Panc1 (cell line): ENCODE data around the gene HIF1A. TPM values are rescaled to one million over a fixed set of nuclear protein-coding genes. Genes with fewer than 3 reads are reported as not detected.

Source experiments
- ATAC-seq: fragments of 200-7000 bp; cut with Tn5 transposase; 2 replicates; pipeline ENCODE4 v1.9.1; 2020; ENCODE audit warnings: mild to moderate bottlenecking, moderate library complexity
- BruUV-seq: library from RNA; stranded (reverse); fragments of 400-500 nt; replicated peaks from 2 replicates; lab custom pipeline; 2021; lab: Mats Ljungman, UMichigan
- CTCF ChIA-PET: fragments of 300-600 bp; sonication (Branson Sonifier 250); formaldehyde crosslinking; loops from one replicate; lab custom pipeline; 2022; ENCODE audit warnings: antibody characterized with exemption; lab: Charles Lee
- POLR2A ChIA-PET: fragments of 300-600 bp; sonication (Branson Sonifier 250); formaldehyde crosslinking; loops from one replicate; lab custom pipeline; 2022; ENCODE audit warnings: antibody characterized with exemption; lab: Charles Lee
- DNase-seq: peaks from one replicate; pipeline ENCODE4 v3.0.0-alpha.2; 2010; ENCODE audit warnings: low read depth, low spot score
- H3K27ac ChIP-seq: 2 replicates; pipeline ENCODE4 v1.5.1; 2011; ENCODE audit warnings: mild to moderate bottlenecking, low read length, inconsistent platforms
- H3K27me3 ChIP-seq: fragments of 200-500 bp; sonication (Bioruptor generic); 2 replicates; pipeline ENCODE4 v1.6.0; 2014; ENCODE audit warnings: low read length, inconsistent platforms; ENCODE audit not compliant: control insufficient read depth, insufficient read depth
- H3K36me3 ChIP-seq: fragments of 200-500 bp; sonication (Bioruptor generic); 2 replicates; pipeline ENCODE4 v1.5.1; 2014; ENCODE audit warnings: inconsistent platforms, mild to moderate bottlenecking, low read length, moderate library complexity; ENCODE audit not compliant: control insufficient read depth, insufficient read depth
- H3K4me1 ChIP-seq: 2 replicates; pipeline ENCODE4 v1.5.1; 2011; ENCODE audit warnings: inconsistent platforms, mild to moderate bottlenecking, low read length, moderate library complexity; ENCODE audit not compliant: control insufficient read depth, insufficient read depth
- H3K4me3 ChIP-seq, 2 experiments: 2 replicates each; pipeline ENCODE4 v1.5.1; 2011 to 2012; ENCODE audit warnings: low read depth in 2 of 2, low read length in 2 of 2, mild to moderate bottlenecking in 2 of 2, inconsistent platforms in 1 of 2, moderate library complexity in 1 of 2
- H3K9me3 ChIP-seq: fragments of 200-500 bp; sonication (Bioruptor generic); 2 replicates; pipeline ENCODE4 v1.5.1; 2014; ENCODE audit warnings: low read depth, mild to moderate bottlenecking, inconsistent platforms, low read length, moderate library complexity; ENCODE audit not compliant: control insufficient read depth, insufficient read depth
- POLR2AphosphoS5 ChIP-seq: IDR thresholded peaks from 2 replicates; pipeline ENCODE4 v1.6.1; 2012; ENCODE audit warnings: mild to moderate bottlenecking, low read depth, low read length, moderate library complexity
- SIN3A ChIP-seq: IDR thresholded peaks from 2 replicates; pipeline ENCODE4 v1.6.1; 2012; ENCODE audit warnings: low read depth, mild to moderate bottlenecking, low read length, moderate library complexity, borderline replicate concordance; ENCODE audit not compliant: insufficient read depth
- TCF7L2 ChIP-seq: IDR thresholded peaks from 2 replicates; pipeline ENCODE4 v1.6.1; 2011; ENCODE audit warnings: mild to moderate bottlenecking, low read depth, low read length, inconsistent platforms
- in situ Hi-C: cut with HindIII; loops from 2 replicates; pipeline ENCODE4 v1.10.0; 2016; ENCODE audit warnings: low sequenced_read_pairs, low pct_unique_long_range_greater_than_20kb
- intact Hi-C: fragments of 100-400 bp; cut with micrococcal nuclease; formaldehyde crosslinking; loops from one replicate; pipeline ENCODE4 v1.10.0; 2022; ENCODE audit not compliant: unreplicated experiment
- total RNA-seq: library from RNA; stranded (reverse); gene quantifications from one replicate; pipeline ENCODE4 v1.2.1, GENCODE V29; 2021; ENCODE audit not compliant: unreplicated experiment
- TF ChIP-seq, protein P1 (sequence below), 2 experiments: IDR thresholded peaks; 2 replicates each; pipeline ENCODE4 v1.6.1; 2011 to 2012; ENCODE audit warnings: low read depth in 2 of 2, control low read depth in 1 of 2, low read length in 1 of 2, mild to moderate bottlenecking in 1 of 2, moderate library complexity in 1 of 2; ENCODE audit not compliant: insufficient read depth in 1 of 2
- TF ChIP-seq, protein P2 (sequence below): fragments of 450-650 bp; IDR thresholded peaks from 2 replicates; pipeline ENCODE4 v1.5.1; 2017; ENCODE audit warnings: mild to moderate bottlenecking

Gene HIF1A
- total RNA-seq, 1 experiment from 2014 or later: 83.4 TPM

- in situ Hi-C loops: no loop called here
- no TSS peak for BruUV-seq
- ATAC-seq (no peak), DNase-seq (no peak)
- Histone ChIP-seq H3K4me1 (no peaks in the 10 kb centered on the region; the same call in 1 of the 2 replicates), H3K27me3 (no peaks in the 10 kb centered on the region), H3K4me3 (no peak overlapping the region), H3K36me3 (no peaks in the 10 kb centered on the region), H3K9me3 (no peaks in the 10 kb centered on the region), H3K27ac (no peak overlapping the region)
- no peak for TF ChIP-seq SIN3A
- no peak for TF ChIP-seq POLR2AphosphoS5
- TF ChIP-seq TCF7L2: no peak
- TF ChIP-seq, protein P1, sequence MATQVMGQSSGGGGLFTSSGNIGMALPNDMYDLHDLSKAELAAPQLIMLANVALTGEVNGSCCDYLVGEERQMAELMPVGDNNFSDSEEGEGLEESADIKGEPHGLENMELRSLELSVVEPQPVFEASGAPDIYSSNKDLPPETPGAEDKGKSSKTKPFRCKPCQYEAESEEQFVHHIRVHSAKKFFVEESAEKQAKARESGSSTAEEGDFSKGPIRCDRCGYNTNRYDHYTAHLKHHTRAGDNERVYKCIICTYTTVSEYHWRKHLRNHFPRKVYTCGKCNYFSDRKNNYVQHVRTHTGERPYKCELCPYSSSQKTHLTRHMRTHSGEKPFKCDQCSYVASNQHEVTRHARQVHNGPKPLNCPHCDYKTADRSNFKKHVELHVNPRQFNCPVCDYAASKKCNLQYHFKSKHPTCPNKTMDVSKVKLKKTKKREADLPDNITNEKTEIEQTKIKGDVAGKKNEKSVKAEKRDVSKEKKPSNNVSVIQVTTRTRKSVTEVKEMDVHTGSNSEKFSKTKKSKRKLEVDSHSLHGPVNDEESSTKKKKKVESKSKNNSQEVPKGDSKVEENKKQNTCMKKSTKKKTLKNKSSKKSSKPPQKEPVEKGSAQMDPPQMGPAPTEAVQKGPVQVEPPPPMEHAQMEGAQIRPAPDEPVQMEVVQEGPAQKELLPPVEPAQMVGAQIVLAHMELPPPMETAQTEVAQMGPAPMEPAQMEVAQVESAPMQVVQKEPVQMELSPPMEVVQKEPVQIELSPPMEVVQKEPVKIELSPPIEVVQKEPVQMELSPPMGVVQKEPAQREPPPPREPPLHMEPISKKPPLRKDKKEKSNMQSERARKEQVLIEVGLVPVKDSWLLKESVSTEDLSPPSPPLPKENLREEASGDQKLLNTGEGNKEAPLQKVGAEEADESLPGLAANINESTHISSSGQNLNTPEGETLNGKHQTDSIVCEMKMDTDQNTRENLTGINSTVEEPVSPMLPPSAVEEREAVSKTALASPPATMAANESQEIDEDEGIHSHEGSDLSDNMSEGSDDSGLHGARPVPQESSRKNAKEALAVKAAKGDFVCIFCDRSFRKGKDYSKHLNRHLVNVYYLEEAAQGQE (IDR thresholded peaks at IDR 0.05; ENCODE audit: insufficient read depth in 1 of 2, low read depth in 2 of 2, low read length in 1 of 2): no peak
- TF ChIP-seq, protein P2, sequence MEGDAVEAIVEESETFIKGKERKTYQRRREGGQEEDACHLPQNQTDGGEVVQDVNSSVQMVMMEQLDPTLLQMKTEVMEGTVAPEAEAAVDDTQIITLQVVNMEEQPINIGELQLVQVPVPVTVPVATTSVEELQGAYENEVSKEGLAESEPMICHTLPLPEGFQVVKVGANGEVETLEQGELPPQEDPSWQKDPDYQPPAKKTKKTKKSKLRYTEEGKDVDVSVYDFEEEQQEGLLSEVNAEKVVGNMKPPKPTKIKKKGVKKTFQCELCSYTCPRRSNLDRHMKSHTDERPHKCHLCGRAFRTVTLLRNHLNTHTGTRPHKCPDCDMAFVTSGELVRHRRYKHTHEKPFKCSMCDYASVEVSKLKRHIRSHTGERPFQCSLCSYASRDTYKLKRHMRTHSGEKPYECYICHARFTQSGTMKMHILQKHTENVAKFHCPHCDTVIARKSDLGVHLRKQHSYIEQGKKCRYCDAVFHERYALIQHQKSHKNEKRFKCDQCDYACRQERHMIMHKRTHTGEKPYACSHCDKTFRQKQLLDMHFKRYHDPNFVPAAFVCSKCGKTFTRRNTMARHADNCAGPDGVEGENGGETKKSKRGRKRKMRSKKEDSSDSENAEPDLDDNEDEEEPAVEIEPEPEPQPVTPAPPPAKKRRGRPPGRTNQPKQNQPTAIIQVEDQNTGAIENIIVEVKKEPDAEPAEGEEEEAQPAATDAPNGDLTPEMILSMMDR: no peak
- ChIA-PET CTCF (no interaction called here), POLR2A (no interaction called here)
- intact Hi-C loops: no loop called here
Measured at GRCh38 chr14:61661471-61662400, 33.6 kb upstream of the HIF1A start.

DNA sequence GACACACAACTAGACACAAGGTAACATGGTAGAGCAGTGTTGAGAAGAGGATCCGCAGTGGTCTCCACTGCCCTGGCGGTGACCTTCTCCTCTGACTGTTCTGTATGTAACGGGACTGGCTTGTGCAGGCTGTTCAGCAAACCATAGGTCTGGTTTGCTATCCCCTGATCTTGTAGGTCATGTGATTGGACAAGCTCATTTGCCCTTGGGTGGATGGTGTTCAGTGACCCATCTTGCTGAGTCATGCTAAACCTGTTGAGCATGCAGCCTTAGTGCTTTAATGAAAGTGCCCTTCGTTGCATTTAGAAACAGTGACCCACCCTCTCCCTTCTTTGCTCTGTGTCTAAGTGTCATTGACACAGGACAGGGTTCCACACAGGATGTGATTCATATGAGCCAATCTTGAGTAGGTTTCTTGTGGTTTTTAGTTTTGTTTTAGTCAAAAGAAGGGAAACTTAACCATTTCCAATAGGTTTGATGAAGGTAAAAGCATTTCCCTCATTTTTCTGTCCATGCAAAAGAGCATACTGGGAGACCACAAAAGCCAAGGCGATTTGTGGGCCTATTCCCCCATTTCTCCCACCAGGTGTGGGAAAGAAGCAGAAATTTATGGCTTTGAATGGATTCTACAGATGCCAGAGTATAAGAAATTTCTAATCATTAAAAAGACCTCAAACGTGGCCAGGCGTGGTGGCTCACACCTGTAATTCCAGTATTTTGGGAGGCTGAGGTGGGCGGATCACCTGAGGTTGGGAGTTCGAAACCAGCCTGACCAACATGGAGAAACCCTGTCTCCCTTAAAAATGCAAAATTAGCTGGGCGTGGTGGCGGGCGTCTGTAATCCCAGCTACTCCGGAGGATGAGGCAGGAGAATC, 32.6 kb upstream of the HIF1A start:
- H3K27ac ChIP-seq: no peak overlapping the region
- intact Hi-C loops: no loop called here
- TF ChIP-seq POLR2AphosphoS5: no peak
- TF ChIP-seq TCF7L2: no peak
- TF ChIP-seq, protein P2: no peak
- TF ChIP-seq, protein P1 (IDR thresholded peaks at IDR 0.05; ENCODE audit: insufficient read depth in 1 of 2, low read depth in 2 of 2, low read length in 1 of 2): no peak
- TF ChIP-seq SIN3A: no peak
- ATAC-seq (no peak), DNase-seq (no peak)
- ChIA-PET POLR2A (no interaction called here), CTCF (no interaction called here)
- no peaks in the 10 kb centered on the region for H3K9me3 ChIP-seq
- no peaks in the 10 kb centered on the region; the same call in 1 of the 2 replicates for H3K4me1 ChIP-seq
- H3K36me3 ChIP-seq: no peaks in the 10 kb centered on the region
- no peak overlapping the region for H3K4me3 ChIP-seq
- in situ Hi-C loops: no loop called here
- H3K27me3 ChIP-seq: no peaks in the 10 kb centered on the region
- no TSS peak for BruUV-seq
